ENCODE data around the gene AOPEP. TPM values are rescaled to one million over a fixed set of nuclear protein-coding genes. Genes with fewer than 3 reads are reported as not detected.

Gene AOPEP
- total and polyA plus RNA-seq, 9 of the 15 experiments (the other 6 are each of a cell fraction or from before 2014, with no cell fraction given): 4.5 to 19.3 (median 13.5) TPM

DNA sequence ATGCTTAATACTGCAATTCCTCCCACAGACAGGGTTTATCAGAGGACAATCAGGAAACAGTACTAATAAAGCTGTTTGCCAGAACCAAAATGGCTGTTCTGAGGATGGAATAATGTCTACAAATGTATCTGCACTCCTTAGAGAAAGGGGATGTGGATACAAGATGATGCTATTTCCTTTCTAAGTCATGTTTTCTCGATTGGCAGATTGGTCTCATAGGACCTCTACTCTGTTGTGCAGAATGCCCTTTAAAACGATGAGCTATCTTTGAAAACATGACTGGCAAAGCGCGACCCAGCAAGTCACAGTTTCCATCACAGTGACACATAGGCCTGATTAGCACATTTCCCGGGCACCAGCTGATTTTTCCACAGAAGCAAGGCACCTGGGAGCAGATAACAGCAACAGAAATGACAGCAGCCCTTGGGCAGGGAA lies 54.0 kb downstream of the AOPEP start (continued):
- TF ChIP-seq, protein P1, sequence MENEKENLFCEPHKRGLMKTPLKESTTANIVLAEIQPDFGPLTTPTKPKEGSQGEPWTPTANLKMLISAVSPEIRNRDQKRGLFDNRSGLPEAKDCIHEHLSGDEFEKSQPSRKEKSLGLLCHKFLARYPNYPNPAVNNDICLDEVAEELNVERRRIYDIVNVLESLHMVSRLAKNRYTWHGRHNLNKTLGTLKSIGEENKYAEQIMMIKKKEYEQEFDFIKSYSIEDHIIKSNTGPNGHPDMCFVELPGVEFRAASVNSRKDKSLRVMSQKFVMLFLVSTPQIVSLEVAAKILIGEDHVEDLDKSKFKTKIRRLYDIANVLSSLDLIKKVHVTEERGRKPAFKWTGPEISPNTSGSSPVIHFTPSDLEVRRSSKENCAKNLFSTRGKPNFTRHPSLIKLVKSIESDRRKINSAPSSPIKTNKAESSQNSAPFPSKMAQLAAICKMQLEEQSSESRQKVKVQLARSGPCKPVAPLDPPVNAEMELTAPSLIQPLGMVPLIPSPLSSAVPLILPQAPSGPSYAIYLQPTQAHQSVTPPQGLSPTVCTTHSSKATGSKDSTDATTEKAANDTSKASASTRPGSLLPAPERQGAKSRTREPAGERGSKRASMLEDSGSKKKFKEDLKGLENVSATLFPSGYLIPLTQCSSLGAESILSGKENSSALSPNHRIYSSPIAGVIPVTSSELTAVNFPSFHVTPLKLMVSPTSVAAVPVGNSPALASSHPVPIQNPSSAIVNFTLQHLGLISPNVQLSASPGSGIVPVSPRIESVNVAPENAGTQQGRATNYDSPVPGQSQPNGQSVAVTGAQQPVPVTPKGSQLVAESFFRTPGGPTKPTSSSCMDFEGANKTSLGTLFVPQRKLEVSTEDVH (IDR thresholded peaks at IDR 0.05; ENCODE audit: low read depth, partially characterized antibody): no peak
- no peak for TF ChIP-seq ZNF707 (CRISPR knock-in tag; conservative IDR thresholded peaks at IDR 0.05)
- no peak for TF ChIP-seq KAT8 (IDR thresholded peaks at IDR 0.05; ENCODE audit: low read depth)
- no peak for TF ChIP-seq SMAD4 (CRISPR knock-in tag; conservative IDR thresholded peaks at IDR 0.05)
- no peak for TF ChIP-seq FOXJ3 (CRISPR knock-in tag; IDR thresholded peaks at IDR 0.05)
- TF ChIP-seq ZNF778 (CRISPR knock-in tag; IDR thresholded peaks at IDR 0.05): no peak
- peak; percentile 18; the same call in 1 of the 2 replicates for TF ChIP-seq NFIC (IDR thresholded peaks at IDR 0.05)
- peak; percentile 49; the same call in 1 of the 2 replicates for TF ChIP-seq ATF3 (IDR thresholded peaks at IDR 0.05)
- TF ChIP-seq ATF3 (CRISPR knock-in tag; conservative IDR thresholded peaks at IDR 0.05): no peak
- TF ChIP-seq NFATC3 (IDR thresholded peaks at IDR 0.05): peak; percentile 68; the same call in 1 of the 2 replicates
- TF ChIP-seq STAT5B (CRISPR knock-in tag; IDR thresholded peaks at IDR 0.05): no peak
- TF ChIP-seq, protein P2, sequence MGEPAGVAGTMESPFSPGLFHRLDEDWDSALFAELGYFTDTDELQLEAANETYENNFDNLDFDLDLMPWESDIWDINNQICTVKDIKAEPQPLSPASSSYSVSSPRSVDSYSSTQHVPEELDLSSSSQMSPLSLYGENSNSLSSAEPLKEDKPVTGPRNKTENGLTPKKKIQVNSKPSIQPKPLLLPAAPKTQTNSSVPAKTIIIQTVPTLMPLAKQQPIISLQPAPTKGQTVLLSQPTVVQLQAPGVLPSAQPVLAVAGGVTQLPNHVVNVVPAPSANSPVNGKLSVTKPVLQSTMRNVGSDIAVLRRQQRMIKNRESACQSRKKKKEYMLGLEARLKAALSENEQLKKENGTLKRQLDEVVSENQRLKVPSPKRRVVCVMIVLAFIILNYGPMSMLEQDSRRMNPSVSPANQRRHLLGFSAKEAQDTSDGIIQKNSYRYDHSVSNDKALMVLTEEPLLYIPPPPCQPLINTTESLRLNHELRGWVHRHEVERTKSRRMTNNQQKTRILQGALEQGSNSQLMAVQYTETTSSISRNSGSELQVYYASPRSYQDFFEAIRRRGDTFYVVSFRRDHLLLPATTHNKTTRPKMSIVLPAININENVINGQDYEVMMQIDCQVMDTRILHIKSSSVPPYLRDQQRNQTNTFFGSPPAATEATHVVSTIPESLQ (CRISPR knock-in tag; IDR thresholded peaks at IDR 0.05): no peak
- TF ChIP-seq MBD1 (CRISPR knock-in tag; IDR thresholded peaks at IDR 0.05): no peak
- peak; percentile 86 for TF ChIP-seq TFAP4 (CRISPR knock-in tag; IDR thresholded peaks at IDR 0.05; ENCODE audit: borderline replicate concordance)
- 0 out of 2 replicates have a peak, but pooled peaks have one; percentile 30 for TF ChIP-seq DPF2 (IDR thresholded peaks at IDR 0.05)
- peak; percentile 55 for TF ChIP-seq TCF3 (CRISPR knock-in tag; IDR thresholded peaks at IDR 0.05)
- TF ChIP-seq DACH1 (IDR thresholded peaks at IDR 0.05; ENCODE audit: partially characterized antibody): peak; percentile 34
- TF ChIP-seq SMARCA5 (IDR thresholded peaks at IDR 0.05): no peak
- no peak for TF ChIP-seq ATF4 (CRISPR knock-in tag; IDR thresholded peaks at IDR 0.05)

All from K562 (cell line).